K562 (cell line): ENCODE results near the gene IDH1. TPM values are rescaled to one million over a fixed set of nuclear protein-coding genes. Genes with fewer than 3 reads are reported as not detected.

Experiments used
- ARID1B ChIP-seq: fragments of 450-650 bp; IDR thresholded peaks from 2 replicates; pipeline ENCODE4 v1.6.1; 2016; ENCODE audit warnings: antibody characterized with exemption, mild to moderate bottlenecking, inconsistent platforms
- ARID2 ChIP-seq: fragments of 450-650 bp; IDR thresholded peaks from 2 replicates; pipeline ENCODE4 v1.6.1; 2017; ENCODE audit warnings: antibody characterized with exemption, mild to moderate bottlenecking
- BCL6 ChIP-seq: fragments of 250-450 bp; sonication (Bioruptor Pico); IDR thresholded peaks from 2 replicates; pipeline ENCODE4 v1.4.0; 2020
- CHCHD3 ChIP-seq: fragments of 250-450 bp; sonication (Bioruptor Pico); IDR thresholded peaks from 2 replicates; pipeline ENCODE4 v2.1.2; 2022; ENCODE audit warnings: mild to moderate bottlenecking
- CREB1 ChIP-seq, 2 experiments: sonication (generic) in 1 of 2; formaldehyde crosslinking in 1 of 2; IDR thresholded peaks; 2 replicates each; pipeline versions ENCODE4 v1.6.1 to v1.8.0; 2012 to 2022; ENCODE audit warnings: inconsistent platforms in 1 of 2, mild to moderate bottlenecking in 1 of 2, missing genetic modification reagents in 1 of 2, moderate library complexity in 1 of 2
- ETV6 ChIP-seq, 3 experiments: fragments of 150-350 bp in 1 of 3; sonication (generic) in 1 of 3; formaldehyde crosslinking in 1 of 3; IDR thresholded peaks; 2 replicates each; pipeline versions ENCODE4 v1.6.1 to v1.8.0; 2014 to 2022; ENCODE audit warnings: borderline replicate concordance in 2 of 3, low read depth in 2 of 3, antibody characterized with exemption in 1 of 3, low read length in 1 of 3, mild to moderate bottlenecking in 1 of 3, missing genetic modification reagents in 1 of 3
- FOXK1 ChIP-seq: sonication (generic); formaldehyde crosslinking; IDR thresholded peaks from 2 replicates; pipeline ENCODE4 v1.8.0; 2022; ENCODE audit warnings: missing genetic modification reagents, mild to moderate bottlenecking, borderline replicate concordance
- FOXK2 ChIP-seq, 2 experiments: fragments of 450-650 bp; IDR thresholded peaks in 1 of 2; conservative IDR thresholded peaks in 1 of 2; 2 replicates each; pipeline ENCODE4 v1.6.1; 2016; ENCODE audit warnings: low read depth in 2 of 2, mild to moderate bottlenecking in 1 of 2
- KLF1 ChIP-seq: fragments of 450-650 bp; IDR thresholded peaks from 2 replicates; pipeline ENCODE4 v1.6.1; 2016; ENCODE audit warnings: missing genetic modification characterization, missing compliant biosample characterization
- LEF1 ChIP-seq: fragments of 450-650 bp; IDR thresholded peaks from 2 replicates; pipeline ENCODE4 v1.6.1; 2016; ENCODE audit warnings: mild to moderate bottlenecking
- MCM3 ChIP-seq: fragments of 450-650 bp; IDR thresholded peaks from 2 replicates; pipeline ENCODE4 v1.6.1; 2016
- MCM5 ChIP-seq: fragments of 450-650 bp; IDR thresholded peaks from 2 replicates; pipeline ENCODE4 v1.6.1; 2016; ENCODE audit warnings: low read depth
- MED1 ChIP-seq: sonication (generic); formaldehyde crosslinking; IDR thresholded peaks from 2 replicates; pipeline ENCODE4 v1.8.1; 2023; ENCODE audit warnings: missing genetic modification reagents, borderline replicate concordance
- MEIS2 ChIP-seq: fragments of 450-650 bp; IDR thresholded peaks from 2 replicates; pipeline ENCODE4 v1.6.1; 2014; ENCODE audit warnings: mild to moderate bottlenecking; ENCODE audit not compliant: partially characterized antibody
- NFXL1 ChIP-seq: fragments of 450-650 bp; formaldehyde crosslinking; IDR thresholded peaks from 2 replicates; pipeline ENCODE4 v1.4.0; 2021; ENCODE audit warnings: mild to moderate bottlenecking
- NRF1 ChIP-seq, 2 experiments: fragments of 450-650 bp; IDR thresholded peaks in 1 of 2; conservative IDR thresholded peaks in 1 of 2; 2 replicates each; pipeline ENCODE4 v1.6.1; 2014; ENCODE audit warnings: mild to moderate bottlenecking in 2 of 2
- SIN3A ChIP-seq, 2 experiments: fragments of 150-350 bp in 1 of 2; IDR thresholded peaks; 2 replicates each; pipeline ENCODE4 v1.6.1; 2011 to 2016; ENCODE audit warnings: borderline replicate concordance in 2 of 2, low read depth in 2 of 2, low read length in 2 of 2, mild to moderate bottlenecking in 2 of 2, moderate library complexity in 2 of 2; ENCODE audit not compliant: control insufficient read depth in 1 of 2
- YY1 ChIP-seq, 3 experiments: IDR thresholded peaks; 2 replicates each; pipeline ENCODE4 v1.6.1; 2011; ENCODE audit warnings: low read length in 2 of 3, mild to moderate bottlenecking in 2 of 3, moderate library complexity in 2 of 3, borderline replicate concordance in 1 of 3, control low read depth in 1 of 3, low read depth in 1 of 3; ENCODE audit not compliant: insufficient read depth in 3 of 3, insufficient replicate concordance in 2 of 3, control insufficient read depth in 1 of 3, insufficient read length in 1 of 3; ENCODE audit errors: extremely low read depth in 1 of 3
- ZC3H11A ChIP-seq: IDR thresholded peaks from 2 replicates; pipeline ENCODE4 v1.6.1; 2012; ENCODE audit warnings: low read depth, low read length, improper control_type of control experiment
- ZZZ3 ChIP-seq: fragments of 450-650 bp; IDR thresholded peaks from 2 replicates; pipeline ENCODE4 v1.6.1; 2016; ENCODE audit warnings: antibody characterized with exemption, mild to moderate bottlenecking, moderate library complexity
- polyA plus RNA-seq, 8 experiments: library from polyadenylated mRNA; depleted of rRNA in 4 of 8; stranded (reverse) in 5 of 8; unstranded in 3 of 8; fragments of >200 nt; fragmentation: Nextera tagmentation in 2 of 8; fragmentation: Illumina TruSeq in 1 of 8; extraction: Ambion mirVana in 2 of 8; extraction: Trizol in 1 of 8; gene quantifications; 2 replicates each; pipeline versions ENCODE4 v1.2.1 to v1.2.3, GENCODE V29; 2011 to 2014; ENCODE audit warnings: inconsistent platforms in 1 of 8, missing spikeins in 1 of 8
- total RNA-seq, 7 experiments: library from RNA; depleted of rRNA in 6 of 7; stranded (reverse); fragments of >200 nt in 6 of 7; fragmentation: Illumina TruSeq in 2 of 7; extraction: Trizol in 2 of 7; gene quantifications; 2 replicates each; pipeline versions ENCODE4 v1.2.1 to v1.2.3, GENCODE V29; 2011 to 2021; ENCODE audit warnings: low replicate concordance in 1 of 7
- TF ChIP-seq, protein P1 (sequence below): conservative IDR thresholded peaks from 2 replicates; pipeline ENCODE4 v1.6.1; 2011; ENCODE audit warnings: low read depth, mild to moderate bottlenecking, low read length; ENCODE audit not compliant: control insufficient read depth
- TF ChIP-seq, protein P2 (sequence below), 2 experiments: fragments of 450-650 bp; conservative IDR thresholded peaks; 2 replicates each; pipeline ENCODE4 v1.6.1; 2017; ENCODE audit warnings: mild to moderate bottlenecking in 2 of 2, moderate library complexity in 2 of 2
- TF ChIP-seq, protein P3 (sequence below): sonication (generic); formaldehyde crosslinking; IDR thresholded peaks from 2 replicates; pipeline ENCODE4 v1.8.0; 2023; ENCODE audit warnings: mild to moderate bottlenecking, missing genetic modification reagents

IDH1 gene
- total and polyA plus RNA-seq, 9 of the 15 experiments (the other 6 are each of a cell fraction or from before 2014, with no cell fraction given): 61.9 to 194 (median 101) TPM

DNA sequence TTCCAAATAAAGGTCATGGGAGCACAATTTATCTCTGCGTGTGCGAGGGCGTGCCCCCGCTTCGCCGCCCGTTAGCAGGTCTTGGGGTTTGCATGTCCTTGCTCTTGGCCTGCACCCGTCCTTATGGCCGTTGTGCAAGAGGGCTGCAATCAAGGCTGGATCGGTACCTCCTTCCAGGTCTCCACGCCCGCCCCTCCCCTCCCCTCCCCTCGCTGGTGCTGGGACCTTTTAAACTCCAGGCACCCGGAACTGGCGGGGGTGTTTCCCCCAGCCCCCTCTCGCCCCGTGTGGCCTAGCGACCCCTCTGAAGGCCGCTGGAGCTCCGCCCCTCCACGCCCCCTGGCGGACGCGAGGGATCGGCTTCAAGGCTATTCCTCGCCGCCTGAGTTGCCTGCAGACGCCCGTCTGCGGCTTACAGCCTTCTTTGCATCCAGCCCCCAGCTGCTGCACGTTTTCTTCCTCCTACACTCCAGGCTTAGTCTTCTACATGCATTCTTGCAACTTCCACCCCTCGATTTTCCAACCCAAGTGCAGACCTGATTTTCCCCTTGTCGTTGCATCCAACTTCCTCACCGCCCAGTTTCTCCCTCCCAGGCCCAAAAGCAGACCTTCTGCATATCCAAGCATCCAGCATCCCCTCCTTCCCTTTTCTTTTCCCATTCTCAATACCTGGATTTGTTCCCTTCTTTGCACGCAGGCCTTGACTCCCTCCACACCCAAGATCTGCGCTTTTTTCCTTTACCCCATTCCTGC is 577 bp downstream of the IDH1 start (continued):
- TF ChIP-seq ETV6 (IDR thresholded peaks at IDR 0.05; ENCODE audit: borderline replicate concordance in 1 of 2, low read depth in 2 of 2, low read length in 1 of 2) (peak; percentile 13 to 51; a peak in 1 of 4 replicates), ETV6 (CRISPR knock-in tag; IDR thresholded peaks at IDR 0.05; ENCODE audit: borderline replicate concordance) (no peak), MCM5 (no peak), BCL6 (CRISPR knock-in tag) (no peak), NRF1 (conservative IDR thresholded peaks at IDR 0.05 in 1 of 2, IDR thresholded peaks at IDR 0.05 in 1 of 2) (peak; percentile 20 to 39; a peak in 3 of 4 replicates), MEIS2 (no peak), ZZZ3 (no peak), YY1 (IDR thresholded peaks at IDR 0.05; ENCODE audit: borderline replicate concordance in 1 of 3, control insufficient read depth in 1 of 3, extremely low read depth in 1 of 3, insufficient read depth in 3 of 3, insufficient read length in 1 of 3, insufficient replicate concordance in 2 of 3, low read depth in 1 of 3, low read length in 2 of 3) (peak in 1 of 3 experiments; percentile 38), MCM3 (no peak), NFXL1 (CRISPR knock-in tag) (no peak), MED1 (CRISPR knock-in tag) (no peak), LEF1 (0 out of 2 replicates have a peak, but pooled peaks have one; percentile 32), ARID1B (peak; percentile 66), SIN3A (IDR thresholded peaks at IDR 0.05; ENCODE audit: borderline replicate concordance in 2 of 2, control insufficient read depth in 1 of 2, low read depth in 2 of 2, low read length in 2 of 2) (no peak), KLF1 (tag) (0 out of 2 replicates have a peak, but pooled peaks have one; percentile 70), CHCHD3 (no peak), ZC3H11A (no peak), ARID2 (no peak), FOXK2 (conservative IDR thresholded peaks at IDR 0.05 in 1 of 2, IDR thresholded peaks at IDR 0.05 in 1 of 2; ENCODE audit: low read depth in 2 of 2) (0 out of 4 replicates have a peak, but pooled peaks of 1 of the 2 experiments have one; percentile 2), FOXK1 (CRISPR knock-in tag) (no peak), CREB1 (IDR thresholded peaks at IDR 0.05) (peak; percentile 26; the same call in 1 of the 2 replicates), CREB1 (CRISPR knock-in tag; IDR thresholded peaks at IDR 0.05) (no peak)
- TF ChIP-seq, protein P1, sequence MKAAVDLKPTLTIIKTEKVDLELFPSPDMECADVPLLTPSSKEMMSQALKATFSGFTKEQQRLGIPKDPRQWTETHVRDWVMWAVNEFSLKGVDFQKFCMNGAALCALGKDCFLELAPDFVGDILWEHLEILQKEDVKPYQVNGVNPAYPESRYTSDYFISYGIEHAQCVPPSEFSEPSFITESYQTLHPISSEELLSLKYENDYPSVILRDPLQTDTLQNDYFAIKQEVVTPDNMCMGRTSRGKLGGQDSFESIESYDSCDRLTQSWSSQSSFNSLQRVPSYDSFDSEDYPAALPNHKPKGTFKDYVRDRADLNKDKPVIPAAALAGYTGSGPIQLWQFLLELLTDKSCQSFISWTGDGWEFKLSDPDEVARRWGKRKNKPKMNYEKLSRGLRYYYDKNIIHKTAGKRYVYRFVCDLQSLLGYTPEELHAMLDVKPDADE: no peak
- TF ChIP-seq, protein P2, sequence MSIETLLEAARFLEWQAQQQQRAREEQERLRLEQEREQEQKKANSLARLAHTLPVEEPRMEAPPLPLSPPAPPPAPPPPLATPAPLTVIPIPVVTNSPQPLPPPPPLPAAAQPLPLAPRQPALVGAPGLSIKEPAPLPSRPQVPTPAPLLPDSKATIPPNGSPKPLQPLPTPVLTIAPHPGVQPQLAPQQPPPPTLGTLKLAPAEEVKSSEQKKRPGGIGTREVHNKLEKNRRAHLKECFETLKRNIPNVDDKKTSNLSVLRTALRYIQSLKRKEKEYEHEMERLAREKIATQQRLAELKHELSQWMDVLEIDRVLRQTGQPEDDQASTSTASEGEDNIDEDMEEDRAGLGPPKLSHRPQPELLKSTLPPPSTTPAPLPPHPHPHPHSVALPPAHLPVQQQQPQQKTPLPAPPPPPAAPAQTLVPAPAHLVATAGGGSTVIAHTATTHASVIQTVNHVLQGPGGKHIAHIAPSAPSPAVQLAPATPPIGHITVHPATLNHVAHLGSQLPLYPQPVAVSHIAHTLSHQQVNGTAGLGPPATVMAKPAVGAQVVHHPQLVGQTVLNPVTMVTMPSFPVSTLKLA (conservative IDR thresholded peaks at IDR 0.05): peak; percentile 57 to 75
- TF ChIP-seq, protein P3, sequence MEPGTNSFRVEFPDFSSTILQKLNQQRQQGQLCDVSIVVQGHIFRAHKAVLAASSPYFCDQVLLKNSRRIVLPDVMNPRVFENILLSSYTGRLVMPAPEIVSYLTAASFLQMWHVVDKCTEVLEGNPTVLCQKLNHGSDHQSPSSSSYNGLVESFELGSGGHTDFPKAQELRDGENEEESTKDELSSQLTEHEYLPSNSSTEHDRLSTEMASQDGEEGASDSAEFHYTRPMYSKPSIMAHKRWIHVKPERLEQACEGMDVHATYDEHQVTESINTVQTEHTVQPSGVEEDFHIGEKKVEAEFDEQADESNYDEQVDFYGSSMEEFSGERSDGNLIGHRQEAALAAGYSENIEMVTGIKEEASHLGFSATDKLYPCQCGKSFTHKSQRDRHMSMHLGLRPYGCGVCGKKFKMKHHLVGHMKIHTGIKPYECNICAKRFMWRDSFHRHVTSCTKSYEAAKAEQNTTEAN (CRISPR knock-in tag): 0 out of 2 replicates have a peak, but pooled peaks have one; percentile 52
